ENCODE measurements around the gene APOBEC2.
A peak's percentile ranks its signal among the peaks of the same experiment; 100 is the strongest.

Gene APOBEC2

GRCh38 chr6:41072836-41073202 is 19.8 kb downstream of the APOBEC2 start, which contains the start of gene NFYA:
NFYA (plus strand) TSS chr6:41072974; CDS start chr6:41079090, 6,116 bp downstream.
- TF ChIP-seq CTCF (IDR thresholded peaks at IDR 0.05; ENCODE audit: control extremely low read depth, extremely low read depth, low read depth, missing control alignments): no peak
- no peak for DNase-seq (ENCODE audit: extremely low spot score)
- ChIA-PET CTCF (interaction anchor here (0.6 to 1.3 kb wide), 5 partner anchors 13 to 109 kb away, joined by 3 to 4 read pairs (median 3); no protein-coding TSS in a partner anchor), POLR2A (interaction anchor here (0.7 to 0.8 kb wide), 2 partner anchors 262 to 1736 kb away, joined by 3 to 4 read pairs; partner anchors contain the start of gene NCR2)

GRCh38 chr6:41073203-41073967 is 20.4 kb downstream of the APOBEC2 start:
- ChIA-PET POLR2A (no interaction called here), CTCF (interaction anchor here (0.6 to 1.3 kb wide), 4 partner anchors 13 to 108 kb away, joined by 3 to 4 read pairs (median 4); no protein-coding TSS in a partner anchor)
- peak; percentile 28 for TF ChIP-seq CTCF (IDR thresholded peaks at IDR 0.05; ENCODE audit: control extremely low read depth, extremely low read depth, low read depth, missing control alignments)
- DNase-seq (ENCODE audit: extremely low spot score): peak; percentile 72

DNA sequence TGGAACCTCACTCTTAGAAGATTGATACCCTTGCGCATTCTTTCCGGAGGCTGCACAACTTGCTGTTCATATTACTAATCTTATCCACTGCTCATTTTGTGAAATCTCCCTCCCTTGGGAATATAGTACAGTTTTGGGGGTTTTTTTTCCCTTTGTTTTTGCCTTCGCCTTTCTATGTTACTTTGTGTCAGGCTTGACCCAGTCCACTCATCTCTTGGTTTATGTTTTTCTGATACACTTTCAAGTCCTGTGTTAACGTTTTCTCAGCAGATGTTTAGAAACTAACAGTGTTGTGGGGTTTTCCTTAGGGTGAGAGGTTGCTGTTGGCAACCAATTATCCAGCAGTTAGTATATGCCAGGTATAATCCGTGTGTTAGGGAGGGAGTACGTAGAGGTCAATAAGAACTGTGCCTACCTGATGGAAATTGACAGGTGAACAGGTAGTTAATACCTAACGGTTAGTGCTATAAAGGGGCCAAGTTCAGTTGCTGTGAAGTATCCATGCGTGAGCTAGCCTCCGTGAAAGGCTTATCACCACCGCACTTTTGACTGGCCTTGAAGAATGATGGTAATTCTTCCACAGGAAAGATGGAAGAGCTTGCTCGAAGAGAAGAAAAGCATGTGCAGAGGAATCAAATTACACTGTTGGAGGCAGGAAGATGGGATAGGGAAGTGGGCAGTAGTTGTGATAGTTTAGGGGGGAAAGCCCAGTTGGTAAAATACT is 21.1 kb downstream of the APOBEC2 start:
- DNase-seq (ENCODE audit: extremely low spot score): no peak
- TF ChIP-seq CTCF (IDR thresholded peaks at IDR 0.05; ENCODE audit: control extremely low read depth, extremely low read depth, low read depth, missing control alignments): no peak
- CTCF ChIA-PET: interaction anchor here (1.0 kb wide), 2 partner anchors 19 to 38 kb away, joined by 3 read pairs; no protein-coding TSS in a partner anchor
- POLR2A ChIA-PET: no interaction called here

- ChIA-PET CTCF (interaction anchor here (0.9 to 2.3 kb wide), 7 partner anchors 8 to 245 kb away, joined by 3 to 12 read pairs (median 4); no protein-coding TSS in a partner anchor), POLR2A (no interaction called here)
- TF ChIP-seq CTCF (IDR thresholded peaks at IDR 0.05; ENCODE audit: control extremely low read depth, extremely low read depth, low read depth, missing control alignments): no peak
- no peak for DNase-seq (ENCODE audit: extremely low spot score)
Observed at GRCh38 chr6:41074692-41075436, 21.9 kb downstream of the APOBEC2 start.

- ChIA-PET CTCF (interaction anchor here (0.7 to 2.3 kb wide), 8 partner anchors 9 to 244 kb away, joined by 3 to 12 read pairs (median 4); no protein-coding TSS in a partner anchor), POLR2A (no interaction called here)
- TF ChIP-seq CTCF (IDR thresholded peaks at IDR 0.05; ENCODE audit: control extremely low read depth, extremely low read depth, low read depth, missing control alignments): no peak
- no peak for DNase-seq (ENCODE audit: extremely low spot score)
Observed at GRCh38 chr6:41075651-41076626, 22.9 kb downstream of the APOBEC2 start.

Measured in GM10248 (cell line).